ENCODE data around the gene TLCD4.

The TLCD4 gene

DNA sequence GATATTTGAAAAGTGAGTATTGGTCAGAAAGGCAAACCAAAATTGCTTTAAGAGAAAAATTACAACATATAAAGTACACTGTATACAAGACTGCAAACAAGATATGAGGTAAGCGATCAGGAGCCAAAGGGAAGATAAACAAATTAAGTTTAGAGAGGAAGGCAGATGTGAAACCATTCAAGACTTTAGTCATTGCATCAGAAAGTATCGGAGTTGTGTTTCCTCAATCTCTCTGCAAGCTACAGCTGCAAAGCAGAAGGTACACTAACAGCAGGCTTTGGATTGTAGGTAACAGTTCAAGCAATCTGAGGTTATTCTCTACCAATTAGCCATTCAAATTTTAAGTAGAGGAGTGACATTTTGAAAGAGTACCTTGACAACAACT is 21.3 kb upstream of the TLCD4 start:
- DNase-seq (ENCODE audit: low read depth), result no peak

DNA sequence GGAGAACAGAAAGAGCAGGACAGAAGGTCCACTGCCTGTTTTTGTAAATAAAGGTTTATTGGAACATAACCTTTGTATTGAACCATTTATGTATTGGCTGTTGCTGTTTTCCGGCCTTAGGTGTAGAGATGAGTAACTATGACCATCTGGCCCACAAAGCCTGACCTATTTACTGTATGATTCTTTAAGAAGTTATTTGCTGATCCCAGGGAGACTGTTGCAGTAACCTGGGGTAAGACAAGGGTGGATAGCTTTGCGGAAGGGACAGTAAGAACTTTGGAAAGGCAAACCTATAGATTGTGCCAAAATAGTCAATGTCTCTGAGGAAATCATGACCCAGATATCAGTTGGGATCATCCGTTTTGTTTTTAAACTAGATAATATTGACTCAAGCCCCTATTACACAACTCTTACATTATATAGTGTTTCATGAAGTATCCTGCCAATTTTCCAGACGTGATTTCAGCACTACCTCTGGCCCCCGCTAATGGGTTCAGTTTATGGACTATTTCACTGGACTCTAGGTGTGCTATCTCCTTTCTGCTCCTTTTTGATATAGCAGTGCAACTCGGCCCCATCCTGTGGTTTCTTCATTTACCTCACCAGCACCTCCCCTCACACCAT is 20.8 kb upstream of the TLCD4 start:
- DNase-seq (ENCODE audit: low read depth), result no peak

GRCh38 chr1:95097426-95097825 is 19.7 kb upstream of the TLCD4 start:
- DNase-seq (ENCODE audit: low read depth), result no peak

- DNase-seq (ENCODE audit: low read depth), result no peak
Measured at GRCh38 chr1:95098196-95098595, 19.0 kb upstream of the TLCD4 start.

DNA sequence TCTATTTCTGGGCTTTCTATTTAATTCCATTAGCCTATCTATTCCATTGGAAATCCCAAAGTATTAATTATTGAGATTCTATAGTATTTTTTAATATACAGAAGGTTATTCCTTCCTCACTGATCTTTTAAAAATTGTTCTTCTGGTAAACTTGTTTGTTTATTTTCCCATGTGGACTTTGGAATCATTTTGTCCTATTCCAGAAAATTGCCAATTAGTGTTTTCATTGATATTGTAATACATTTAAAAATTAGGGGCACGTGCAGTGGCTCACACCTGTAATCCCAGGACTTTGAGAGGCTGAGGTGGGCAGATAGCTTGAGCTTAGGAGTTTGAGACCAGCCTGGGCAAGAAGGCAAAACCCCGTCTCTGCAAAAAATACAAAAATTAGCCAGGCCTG is 8.4 kb upstream of the TLCD4 start:
- DNase-seq (ENCODE audit: low read depth), result no peak

GRCh38 chr1:95111014-95111413 is 6.1 kb upstream of the TLCD4 start:
- no peak for DNase-seq (ENCODE audit: low read depth)

GRCh38 chr1:95113684-95114083 is 3.5 kb upstream of the TLCD4 start:
- no peak for DNase-seq (ENCODE audit: low read depth)

DNA sequence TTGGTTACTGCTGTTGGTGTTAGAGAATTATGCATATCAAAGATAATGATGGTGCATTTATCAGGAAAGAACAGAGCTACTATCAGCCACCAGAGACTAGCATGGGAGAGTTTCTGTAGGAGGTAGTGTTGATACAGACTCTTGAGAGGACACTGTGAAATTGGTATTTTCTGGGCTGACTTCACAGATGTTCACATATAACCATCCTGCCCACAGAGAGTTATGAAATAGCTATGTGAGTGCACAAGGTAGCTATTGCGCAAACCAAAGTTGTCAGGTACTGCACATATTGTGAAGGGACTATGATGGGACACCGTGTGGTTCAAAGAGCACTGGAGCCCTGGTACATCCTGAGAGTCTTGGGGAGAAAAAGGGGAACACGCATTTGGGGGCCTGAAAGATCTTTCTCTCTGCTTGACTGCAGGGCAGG is 1.4 kb upstream of the TLCD4 start:
- no peak for DNase-seq (ENCODE audit: low read depth)

- DNase-seq (ENCODE audit: low read depth), result no peak
Measured at GRCh38 chr1:95116580-95117206, 462 bp upstream of the TLCD4 start.

GRCh38 chr1:95118067-95118499 is 928 bp downstream of the TLCD4 start:
- no peak for DNase-seq (ENCODE audit: low read depth)

DNA sequence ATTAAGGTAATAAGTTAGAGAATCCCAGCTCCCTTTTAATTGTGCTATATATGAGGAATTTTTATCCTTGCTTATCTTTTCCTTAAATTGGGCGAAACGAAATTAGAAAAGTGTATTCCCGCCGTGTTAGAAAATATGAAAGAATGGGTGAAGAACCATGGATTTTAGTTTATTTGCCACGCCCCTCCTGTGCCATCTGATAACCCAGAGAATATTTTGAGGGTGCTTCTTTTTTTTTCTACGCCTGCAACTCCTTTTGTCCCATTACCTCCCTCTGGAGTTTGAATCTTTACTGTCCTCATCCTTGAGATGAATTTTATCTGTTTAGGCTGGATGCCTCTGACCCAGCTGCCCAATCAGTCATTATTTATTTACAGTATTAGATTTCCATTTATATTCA is 1.6 kb downstream of the TLCD4 start:
- DNase-seq (ENCODE audit: low read depth), result no peak

GRCh38 chr1:95119273-95119672 is 2.1 kb downstream of the TLCD4 start:
- no peak for DNase-seq (ENCODE audit: low read depth)

DNA sequence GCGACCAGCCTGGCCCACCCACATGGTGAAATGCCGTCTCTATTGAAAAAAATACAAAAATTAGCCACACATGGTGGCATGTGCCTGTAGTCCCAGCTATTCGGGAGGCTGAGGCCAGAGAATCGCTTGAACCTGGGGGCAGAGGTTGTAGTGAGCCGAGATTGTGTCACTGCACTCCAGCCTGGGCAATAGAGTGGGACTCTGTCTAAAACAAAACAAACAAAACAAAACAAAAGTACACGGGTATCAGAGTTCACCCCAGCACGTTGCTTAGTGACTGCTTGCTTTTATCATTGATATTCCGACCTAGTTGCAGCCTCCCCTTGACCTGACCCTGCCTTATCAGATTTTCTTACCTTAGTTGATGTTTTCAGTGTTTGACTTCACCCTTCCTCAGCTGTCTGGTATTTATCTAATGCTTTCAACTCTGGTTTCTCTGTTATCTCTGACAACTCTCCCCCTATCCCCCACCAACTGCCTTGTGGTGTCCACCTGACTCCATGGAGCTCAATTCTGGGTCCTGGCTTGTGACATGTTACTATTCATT is 5.1 kb downstream of the TLCD4 start:
- no peak for DNase-seq (ENCODE audit: low read depth)

DNA sequence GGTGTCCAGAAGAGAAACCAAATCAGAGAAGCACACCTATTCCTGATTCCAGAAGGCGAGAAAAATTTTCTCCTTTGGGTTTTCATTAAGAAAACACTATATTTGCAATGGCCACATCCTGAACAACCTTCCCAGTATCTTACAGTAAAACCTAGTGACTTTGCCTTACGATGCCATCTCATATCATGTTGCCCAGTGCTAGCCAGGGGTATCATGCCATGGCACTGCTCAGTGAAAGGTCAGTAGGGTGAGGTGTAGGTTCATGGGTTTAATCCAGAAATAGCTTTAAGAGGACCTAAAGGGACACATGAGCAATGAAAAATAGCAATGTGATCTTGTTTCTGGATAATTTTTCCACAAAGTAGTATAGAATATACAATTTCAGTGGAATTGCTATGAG is 7.2 kb downstream of the TLCD4 start:
- DNase-seq (ENCODE audit: low read depth), result no peak

- DNase-seq (ENCODE audit: low read depth), result no peak
Measured at GRCh38 chr1:95126366-95126765, 9.2 kb downstream of the TLCD4 start.

GRCh38 chr1:95126846-95127245 is 9.7 kb downstream of the TLCD4 start:
- DNase-seq (ENCODE audit: low read depth), result no peak

GRCh38 chr1:95127380-95127779 is 10.2 kb downstream of the TLCD4 start:
- no peak for DNase-seq (ENCODE audit: low read depth)

- no peak for DNase-seq (ENCODE audit: low read depth)
Measured at GRCh38 chr1:95132762-95133161, 15.6 kb downstream of the TLCD4 start.

- DNase-seq (ENCODE audit: low read depth), result no peak
Measured at GRCh38 chr1:95133687-95134086, 16.5 kb downstream of the TLCD4 start.

- no peak for DNase-seq (ENCODE audit: low read depth)
Measured at GRCh38 chr1:95138223-95138622, 21.1 kb downstream of the TLCD4 start.

- no peak for DNase-seq (ENCODE audit: low read depth)
Measured at GRCh38 chr1:95139039-95139438, 21.9 kb downstream of the TLCD4 start.

- DNase-seq (ENCODE audit: low read depth), result no peak
Measured at GRCh38 chr1:95140791-95141190, 23.6 kb downstream of the TLCD4 start.

- no peak for DNase-seq (ENCODE audit: low read depth)
Measured at GRCh38 chr1:95145493-95145892, 28.3 kb downstream of the TLCD4 start.

- DNase-seq (ENCODE audit: low read depth), result no peak
Measured at GRCh38 chr1:95146637-95147036, 29.5 kb downstream of the TLCD4 start.
